Neuronal stem cell (in vitro differentiated cells): ENCODE measurements around the gene MZT2A.
A peak's percentile ranks its signal among the peaks of the same experiment; 100 is the strongest.
"Not testable (repeated sequence)": the region's sequence is repeated elsewhere in the genome, so short reads cannot be mapped to it uniquely, and the experiment has no call there.

ENCODE experiments used
- DNase-seq: peaks from one replicate; pipeline ENCODE4 v3.0.0-alpha.2; 2013; ENCODE audit warnings: low spot score
- H2AFZ ChIP-seq: one replicate; pipeline ENCODE4 v1.6.1; 2013; ENCODE audit warnings: mild to moderate bottlenecking, low read length, inconsistent platforms
- H2AK5ac ChIP-seq: 2 replicates; pipeline ENCODE4 v1.6.1; 2013; ENCODE audit warnings: low read depth, mild to moderate bottlenecking, inconsistent platforms, low read length, moderate library complexity, mixed read lengths
- H2BK120ac ChIP-seq: 2 replicates; pipeline ENCODE4 v1.6.1; 2013; ENCODE audit warnings: low read depth, mild to moderate bottlenecking, inconsistent platforms, low read length, moderate library complexity, mixed read lengths
- H2BK12ac ChIP-seq: one replicate; pipeline ENCODE4 v1.6.1; 2013; ENCODE audit warnings: low read length, inconsistent platforms
- H2BK15ac ChIP-seq: 2 replicates; pipeline ENCODE4 v1.6.1; 2013; ENCODE audit warnings: mild to moderate bottlenecking, low read length, inconsistent platforms, mixed read lengths
- H2BK5ac ChIP-seq: one replicate; pipeline ENCODE4 v1.6.1; 2013; ENCODE audit warnings: inconsistent platforms, mild to moderate bottlenecking, low read length, moderate library complexity
- H3K14ac ChIP-seq: one replicate; pipeline ENCODE4 v1.6.1; 2013; ENCODE audit warnings: low read length, inconsistent platforms
- H3K18ac ChIP-seq: 2 replicates; pipeline ENCODE4 v1.6.1; 2013; ENCODE audit warnings: low read length, inconsistent platforms
- H3K23ac ChIP-seq: 2 replicates; pipeline ENCODE4 v1.6.1; 2013; ENCODE audit warnings: low read depth, mild to moderate bottlenecking, mixed read lengths, low read length, inconsistent platforms; ENCODE audit not compliant: poor library complexity
- H3K27ac ChIP-seq: replicated peaks from 3 replicates; pipeline ENCODE4 v1.5.1; 2013; ENCODE audit warnings: low read length, inconsistent platforms
- H3K27me3 ChIP-seq, 3 experiments: 2 replicates each; pipeline ENCODE4 v1.6.1; 2013; ENCODE audit warnings: low read length in 3 of 3, mild to moderate bottlenecking in 2 of 3, inconsistent platforms in 1 of 3, low read depth in 1 of 3, mixed read lengths in 1 of 3, moderate library complexity in 1 of 3; ENCODE audit not compliant: control insufficient read depth in 3 of 3, insufficient read depth in 3 of 3
- H3K36me3 ChIP-seq, 2 donors: replicated peaks in 1 of 2; 2 replicates each; pipeline ENCODE4 v1.6.1; 2013; ENCODE audit warnings: low read length in 2 of 2; ENCODE audit not compliant: control insufficient read depth in 2 of 2, insufficient read depth in 2 of 2
- H3K4ac ChIP-seq: 2 replicates; pipeline ENCODE4 v1.6.1; 2013; ENCODE audit warnings: inconsistent platforms, mild to moderate bottlenecking, low read length, moderate library complexity
- H3K4me1 ChIP-seq, 2 donors: 1 replicate in 1 of 2; 2 replicates in 1 of 2; pipeline ENCODE4 v1.6.1; 2013; ENCODE audit warnings: low read length in 2 of 2, low read depth in 1 of 2; ENCODE audit not compliant: control insufficient read depth in 2 of 2, insufficient read depth in 1 of 2
- H3K4me2 ChIP-seq: one replicate; pipeline ENCODE4 v1.6.1; 2013; ENCODE audit warnings: mild to moderate bottlenecking, low read length, inconsistent platforms; ENCODE audit not compliant: insufficient read depth, poor library complexity, severe bottlenecking
- H3K4me3 ChIP-seq, 2 donors: 2 replicates each; pipeline ENCODE4 v1.5.1; 2013; ENCODE audit warnings: low read length in 2 of 2, mild to moderate bottlenecking in 2 of 2, inconsistent platforms in 1 of 2, moderate library complexity in 1 of 2
- H3K79me1 ChIP-seq: one replicate; pipeline ENCODE4 v1.6.1; 2013; ENCODE audit warnings: low read depth, mild to moderate bottlenecking, inconsistent platforms, low read length, moderate library complexity
- H3K9ac ChIP-seq: one replicate; pipeline ENCODE4 v1.6.1; 2013; ENCODE audit warnings: mild to moderate bottlenecking, low read depth, low read length, inconsistent platforms; ENCODE audit not compliant: poor library complexity
- H3K9me3 ChIP-seq, 2 donors: replicated peaks in 1 of 2; 2 replicates each; pipeline versions ENCODE3 to v1.6.1; 2013; ENCODE audit warnings: low read length in 2 of 2, mild to moderate bottlenecking in 2 of 2, inconsistent platforms in 1 of 2, low read depth in 1 of 2, mixed read lengths in 1 of 2, moderate library complexity in 1 of 2; ENCODE audit not compliant: control insufficient read depth in 2 of 2, insufficient read depth in 1 of 2
- H4K8ac ChIP-seq: one replicate; pipeline ENCODE4 v1.6.1; 2013; ENCODE audit warnings: low read depth, mild to moderate bottlenecking, inconsistent platforms, low read length, moderate library complexity
- H4K91ac ChIP-seq: one replicate; pipeline ENCODE4 v1.6.1; 2013; ENCODE audit warnings: low read length, low read depth, mild to moderate bottlenecking, inconsistent platforms; ENCODE audit not compliant: poor library complexity
- WGBS, 2 donors: extraction: QIAGEN DNeasy Blood & Tissue Kit; methylation state at CpG; one replicate each; pipeline ENCODE4 v1.1.7; 2013; ENCODE audit warnings: missing lambda C conversion rate in 2 of 2, mixed read lengths in 1 of 2; ENCODE audit not compliant: insufficient read length in 2 of 2, insufficient replicate concordance in 1 of 2; ENCODE audit errors: extremely low coverage in 2 of 2; 5-methylcytosine and 5-hydroxymethylcytosine counted together

The MZT2A gene

DNA sequence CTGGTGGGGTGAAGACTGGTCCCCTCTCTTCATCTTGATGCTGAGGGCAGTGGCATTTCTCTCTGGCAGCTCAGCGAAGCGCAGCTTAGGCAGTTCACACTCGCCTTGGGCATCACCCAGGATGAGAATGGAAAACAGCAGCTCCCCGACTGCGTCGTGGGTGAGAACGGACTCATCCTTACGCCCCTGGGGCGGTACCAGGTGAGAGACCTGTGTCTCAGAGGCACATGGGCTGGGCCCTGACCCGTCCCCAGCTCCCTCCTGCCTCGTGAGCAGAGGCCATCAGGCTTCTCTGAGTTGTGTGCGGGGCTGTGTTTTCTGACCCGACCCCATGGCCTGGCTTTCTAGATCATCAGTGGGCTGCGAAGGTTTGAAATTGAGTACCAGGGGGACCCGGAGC lies 27.3 kb upstream of the MZT2A start:
- Histone ChIP-seq H2BK12ac (no peak overlapping the region), H3K4me2 (no peak overlapping the region), H4K91ac (no peak overlapping the region), H3K27me3 (no peaks in the 10 kb centered on the region), H2AK5ac (no peak overlapping the region), H3K27ac (no peak overlapping the region), H2AFZ (no peak overlapping the region), H3K4ac (no peak overlapping the region), H3K9me3 (no peaks in the 10 kb centered on the region), H4K8ac (no peak overlapping the region), H2BK5ac (no peak overlapping the region), H3K18ac (no peak overlapping the region), H3K4me3 (no peak overlapping the region), H3K79me1 (peaks cover 2% of the 10 kb centered on the region), H3K36me3 (peaks cover 9 to 34% of the 10 kb centered on the region in 2 donors), H3K14ac (no peak overlapping the region), H2BK120ac (no peak overlapping the region), H3K23ac (no peak overlapping the region), H2BK15ac (no peak overlapping the region), H3K9ac (peak overlapping the region; percentile 60), H3K4me1 (no peaks in the 10 kb centered on the region)
- no peak for DNase-seq
- no CpG with 5 or more reads among the region's 15 CpGs for WGBS, 2 donors

DNA sequence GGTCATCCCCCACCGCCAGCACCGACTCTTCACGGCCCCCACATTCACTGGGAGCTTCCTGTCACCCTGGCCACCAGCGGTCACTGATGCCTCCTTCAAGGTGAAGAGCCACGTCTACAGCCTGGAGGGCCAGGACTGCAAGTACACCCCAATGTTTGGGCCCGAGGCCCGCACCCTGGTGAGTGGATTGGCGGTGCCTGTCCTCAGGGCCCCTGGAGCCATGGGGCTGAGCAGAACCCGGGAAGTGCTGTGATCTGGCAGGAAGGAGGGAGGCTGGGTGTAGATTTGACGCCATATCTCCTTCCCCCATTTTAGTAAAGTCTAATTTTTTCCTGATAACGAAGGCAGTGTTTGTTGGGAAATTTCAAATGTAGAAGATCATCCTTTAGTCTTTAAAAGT lies 26.3 kb upstream of the MZT2A start:
- WGBS, 2 donors: no CpG with 5 or more reads among the region's 11 CpGs
- not testable (repeated sequence) for H3K9ac ChIP-seq

DNA sequence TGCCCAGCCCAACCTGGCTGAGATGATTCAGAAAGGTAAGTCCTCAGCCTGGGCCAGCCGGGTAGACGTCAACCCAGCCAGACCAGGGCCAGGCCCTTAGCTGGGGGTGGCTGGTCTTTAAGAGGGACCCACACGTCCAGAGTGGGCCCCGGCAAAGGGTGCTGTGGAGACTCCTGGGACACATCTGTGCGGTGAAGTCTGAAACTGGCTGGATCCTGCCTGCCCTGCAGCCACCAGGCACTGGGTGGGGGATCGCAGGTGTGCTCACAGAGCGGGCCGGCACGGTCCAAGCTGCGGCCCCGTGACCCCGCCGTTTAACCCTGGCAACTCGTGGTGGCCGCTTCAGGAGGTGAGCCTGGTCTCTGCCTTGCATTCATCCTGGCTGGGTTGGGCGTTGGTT lies 25.7 kb upstream of the MZT2A start:
- H3K27ac ChIP-seq, H3K4me3 ChIP-seq, H3K4me2 ChIP-seq, H3K79me1 ChIP-seq, H3K4ac ChIP-seq, H2AFZ ChIP-seq, H3K9ac ChIP-seq, H2BK15ac ChIP-seq, H3K23ac ChIP-seq, H3K18ac ChIP-seq, H3K27me3 ChIP-seq, H2AK5ac ChIP-seq, H2BK120ac ChIP-seq, H3K9me3 ChIP-seq, DNase-seq, H4K91ac ChIP-seq, H4K8ac ChIP-seq, H2BK12ac ChIP-seq, H3K4me1 ChIP-seq, H3K14ac ChIP-seq: not testable (repeated sequence)
- Histone ChIP-seq H3K36me3 (peaks cover 11 to 46% of the 10 kb centered on the region in 2 donors), H2BK5ac (peak overlapping the region; percentile 66)
- WGBS, 2 donors: no CpG with 5 or more reads among the region's 16 CpGs

More for the DNA sequence above, 26.3 kb upstream of the MZT2A start:
- H3K79me1 ChIP-seq, H3K9me3 ChIP-seq, H2BK5ac ChIP-seq, H3K4me2 ChIP-seq, H3K4me1 ChIP-seq, H3K18ac ChIP-seq, H3K14ac ChIP-seq, H4K91ac ChIP-seq, H2AFZ ChIP-seq, DNase-seq, H3K4me3 ChIP-seq, H2BK120ac ChIP-seq, H2BK12ac ChIP-seq, H3K23ac ChIP-seq, H3K27me3 ChIP-seq, H4K8ac ChIP-seq, H3K4ac ChIP-seq, H2BK15ac ChIP-seq, H3K27ac ChIP-seq, H2AK5ac ChIP-seq: not testable (repeated sequence)
- H3K36me3 ChIP-seq: peaks cover 9 to 43% of the 10 kb centered on the region in 2 donors

DNA sequence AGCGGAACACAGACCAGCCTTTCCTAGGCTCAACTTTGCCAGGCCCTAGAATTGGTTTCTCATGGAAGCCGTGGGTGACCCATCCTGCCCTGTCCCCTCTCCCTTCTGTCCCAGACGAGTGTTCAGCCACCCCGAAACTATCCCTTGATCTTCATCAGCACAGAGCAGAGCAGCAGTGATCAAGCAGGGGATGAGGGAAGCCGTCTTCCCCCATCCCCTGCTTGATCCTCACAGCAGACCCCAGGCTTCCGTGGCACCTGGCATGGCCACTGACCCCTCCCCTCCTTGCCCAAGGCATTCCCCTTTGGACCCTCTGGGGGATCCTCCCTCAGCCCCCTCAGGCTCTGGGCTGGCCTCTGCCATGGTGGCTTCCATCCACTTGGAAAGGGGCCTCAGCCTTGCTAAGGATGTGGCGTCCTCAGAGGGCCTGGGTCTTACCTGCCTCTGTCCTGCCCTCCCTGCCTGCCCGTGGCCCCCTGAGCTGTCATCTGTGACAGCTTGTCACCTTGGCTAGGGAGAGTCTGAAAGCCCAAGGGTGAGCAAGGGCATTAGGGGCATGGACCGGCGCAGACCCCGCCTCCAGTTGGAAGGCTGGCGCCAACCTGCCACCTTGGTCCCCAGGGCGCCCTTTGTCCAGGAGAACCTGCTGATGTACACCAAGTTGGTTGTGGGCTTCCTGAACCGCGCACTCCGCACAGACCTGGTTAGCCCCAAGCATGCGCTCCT lies 25.1 kb upstream of the MZT2A start:
- Histone ChIP-seq H3K27me3 (no peaks in the 10 kb centered on the region), H2BK12ac (no peak overlapping the region), H3K9ac (no peak overlapping the region), H3K4me2 (no peak overlapping the region), H2BK5ac (peak overlapping the region; percentile 66), H3K27ac (no peak overlapping the region), H3K4me3 (no peak overlapping the region), H3K4me1 (no peaks in the 10 kb centered on the region), H3K79me1 (peaks cover 2% of the 10 kb centered on the region), H4K91ac (no peak overlapping the region), H2AFZ (no peak overlapping the region), H2AK5ac (no peak overlapping the region), H2BK120ac (no peak overlapping the region), H3K4ac (no peak overlapping the region), H2BK15ac (no peak overlapping the region), H3K14ac (no peak overlapping the region), H3K36me3 (peaks cover 13 to 49% of the 10 kb centered on the region in 2 donors), H3K23ac (no peak overlapping the region), H4K8ac (no peak overlapping the region), H3K18ac (no peak overlapping the region), H3K9me3 (no peaks in the 10 kb centered on the region)
- no CpG with 5 or more reads among the region's 17 CpGs for WGBS, 2 donors
- DNase-seq: no peak
